Fibroblast of skin of back (primary cell): ENCODE data around the gene CST3.
"Not testable (repeated sequence)": the region's sequence is repeated elsewhere in the genome, so short reads cannot be mapped to it uniquely, and the experiment has no call there.

Experiments used
- DNase-seq: peaks from one replicate; pipeline ENCODE4 v3.0.0-alpha.2; 2013

Gene CST3

GRCh38 chr20:23641936-23642751 is 4.4 kb upstream of the CST3 start:
- DNase-seq, result peak; percentile 42

GRCh38 chr20:23640671-23641667 is 3.2 kb upstream of the CST3 start:
- no peak for DNase-seq

- no peak for DNase-seq
Observed at GRCh38 chr20:23640018-23640601, 2.4 kb upstream of the CST3 start.

- DNase-seq, result no peak
Observed at GRCh38 chr20:23639490-23639958, 1.8 kb upstream of the CST3 start.

DNA sequence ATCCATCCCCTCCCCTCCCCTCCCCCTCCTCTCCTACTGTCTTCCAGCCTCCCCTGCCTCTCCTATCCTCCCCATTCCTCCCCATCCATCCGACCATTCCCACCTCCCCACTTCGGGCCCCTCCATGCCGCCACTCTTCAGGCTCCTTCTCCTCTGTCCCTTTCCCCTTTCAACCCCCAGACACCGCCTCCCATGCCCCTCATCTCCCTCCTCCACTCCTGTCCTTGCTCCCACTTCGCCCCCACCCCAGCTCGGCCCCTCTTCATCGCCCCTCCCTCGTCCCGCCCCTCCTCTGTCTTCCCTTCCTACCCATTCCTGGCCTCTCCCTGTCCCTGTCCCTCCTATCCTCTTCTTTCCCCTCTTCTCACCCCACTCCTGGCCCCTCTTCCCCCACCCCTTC is 554 bp upstream of the CST3 start:
- no peak for DNase-seq

- DNase-seq, result no peak
Observed at GRCh38 chr20:23636908-23637281, 860 bp downstream of the CST3 start.

DNA sequence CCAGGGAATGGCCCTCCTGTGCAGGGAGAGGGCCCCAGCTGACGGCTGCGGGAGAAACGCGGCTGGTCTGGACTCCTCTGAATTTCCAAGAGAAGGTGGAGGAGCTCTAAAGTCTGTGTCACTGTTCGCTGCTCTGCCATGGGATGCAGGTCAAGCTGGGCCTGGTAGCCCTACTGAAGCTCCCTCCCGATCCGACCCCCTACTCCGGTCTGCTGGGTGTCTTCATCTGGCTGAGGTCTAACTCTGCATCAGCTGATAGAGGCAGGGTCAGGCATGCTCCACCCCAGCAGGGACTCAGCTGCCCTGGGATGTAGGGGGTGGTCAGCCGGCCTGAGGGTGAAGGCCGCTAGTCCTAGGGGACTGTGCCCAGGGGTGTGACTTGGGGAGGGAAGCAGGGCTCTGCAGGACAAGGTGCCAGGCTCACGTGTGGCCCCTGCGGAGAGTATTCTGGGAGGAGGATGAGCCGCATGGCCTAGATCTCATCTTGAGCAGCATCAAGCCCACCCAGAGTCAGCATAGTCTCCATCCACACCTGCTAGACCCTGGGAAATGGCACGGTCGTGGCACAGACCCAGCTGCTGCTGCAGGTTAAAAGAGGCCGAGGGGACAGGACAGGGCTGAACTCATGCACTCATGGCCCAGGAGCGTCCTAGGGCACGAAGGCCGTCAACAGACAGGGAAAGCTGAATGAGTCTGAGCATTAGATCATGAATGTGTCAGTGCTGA is 1.4 kb downstream of the CST3 start:
- no peak for DNase-seq

DNA sequence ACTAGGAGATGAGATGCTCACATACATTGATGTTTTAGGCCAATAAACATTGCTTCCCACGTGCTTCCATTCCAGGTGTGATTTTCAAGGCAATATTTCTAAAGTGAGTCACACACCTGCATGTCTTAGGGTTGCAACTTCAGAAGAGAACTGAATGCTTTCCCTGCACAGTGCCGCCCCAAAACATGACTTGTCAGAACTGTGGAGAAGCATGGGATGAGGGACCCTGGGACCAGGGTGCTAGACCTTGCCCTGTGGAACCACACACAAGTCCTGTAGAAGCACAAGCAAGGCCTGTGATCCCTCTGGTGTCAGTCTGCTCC is 2.0 kb downstream of the CST3 start:
- not testable (repeated sequence) for DNase-seq

- no peak for DNase-seq
Observed at GRCh38 chr20:23634985-23635767, 2.6 kb downstream of the CST3 start.

DNA sequence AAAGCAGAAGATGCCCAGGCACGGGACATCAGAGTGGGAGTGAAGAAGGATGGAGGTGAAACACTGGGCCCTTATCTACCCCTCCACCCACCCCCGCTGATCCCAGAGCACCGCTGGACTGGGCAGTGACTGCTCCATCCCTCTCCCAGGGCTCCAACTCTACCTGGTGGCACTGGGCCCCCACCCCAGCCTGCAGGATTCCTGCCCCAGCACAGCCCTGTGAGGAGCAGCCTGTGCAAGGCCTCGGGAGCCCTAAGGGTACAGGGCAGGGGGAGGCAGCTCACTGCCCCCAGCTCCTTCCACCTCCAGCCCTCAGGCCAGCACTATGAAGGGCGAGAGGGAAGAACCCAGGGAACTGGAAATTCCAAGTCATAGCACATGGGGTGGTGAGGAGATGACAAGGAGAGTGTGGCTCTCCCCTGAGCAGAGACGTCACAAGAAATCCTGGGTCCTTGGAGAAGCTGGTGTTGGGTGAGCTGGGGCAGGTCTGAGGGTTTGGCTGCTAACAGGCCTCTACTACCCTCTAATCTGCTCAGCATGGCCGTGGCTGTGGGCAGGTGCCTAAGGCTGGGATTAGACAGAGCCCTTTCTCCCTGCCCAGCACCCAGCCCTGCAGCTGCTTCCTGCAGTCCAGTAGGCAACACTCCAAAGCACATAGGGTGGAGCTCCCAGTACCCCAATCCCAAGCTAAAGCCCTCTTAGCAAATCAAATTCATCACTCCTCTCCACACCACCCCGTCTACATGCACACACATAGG is 3.5 kb downstream of the CST3 start:
- DNase-seq, result no peak

GRCh38 chr20:23632711-23633573 is 4.8 kb downstream of the CST3 start:
- no peak for DNase-seq

- no peak for DNase-seq
Observed at GRCh38 chr20:23631981-23632710, 5.6 kb downstream of the CST3 start.

DNA sequence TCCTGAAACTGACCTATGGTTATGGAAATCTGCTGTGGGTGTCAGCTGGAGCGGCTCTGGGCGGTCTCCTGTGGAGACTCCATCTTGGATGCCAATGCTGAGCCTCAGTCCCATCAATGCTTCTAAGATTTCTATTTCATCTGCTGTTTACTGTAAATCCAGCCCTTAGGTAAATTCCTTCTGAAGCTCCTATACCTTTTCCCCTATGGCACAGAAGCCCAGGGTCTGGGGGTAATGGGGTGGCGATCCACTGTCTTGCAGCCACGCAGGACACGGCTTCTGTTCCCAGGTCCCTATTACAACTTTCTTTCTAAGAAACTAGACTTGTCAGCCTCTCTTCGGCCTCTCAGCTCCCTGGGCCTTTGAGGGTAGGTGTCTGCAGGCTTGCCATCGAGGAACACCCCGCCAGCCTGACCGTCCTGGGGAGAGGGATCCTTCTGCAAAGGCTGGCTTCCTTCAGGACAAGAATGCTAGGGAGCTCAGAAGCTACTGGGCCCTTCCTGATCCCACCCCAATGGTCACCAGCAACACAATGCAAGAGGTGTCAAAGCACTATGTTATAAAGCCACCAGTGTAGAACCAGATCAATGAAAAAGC is 6.4 kb downstream of the CST3 start:
- DNase-seq, result no peak

- DNase-seq, result no peak
Observed at GRCh38 chr20:23630392-23630849, 7.3 kb downstream of the CST3 start.

DNA sequence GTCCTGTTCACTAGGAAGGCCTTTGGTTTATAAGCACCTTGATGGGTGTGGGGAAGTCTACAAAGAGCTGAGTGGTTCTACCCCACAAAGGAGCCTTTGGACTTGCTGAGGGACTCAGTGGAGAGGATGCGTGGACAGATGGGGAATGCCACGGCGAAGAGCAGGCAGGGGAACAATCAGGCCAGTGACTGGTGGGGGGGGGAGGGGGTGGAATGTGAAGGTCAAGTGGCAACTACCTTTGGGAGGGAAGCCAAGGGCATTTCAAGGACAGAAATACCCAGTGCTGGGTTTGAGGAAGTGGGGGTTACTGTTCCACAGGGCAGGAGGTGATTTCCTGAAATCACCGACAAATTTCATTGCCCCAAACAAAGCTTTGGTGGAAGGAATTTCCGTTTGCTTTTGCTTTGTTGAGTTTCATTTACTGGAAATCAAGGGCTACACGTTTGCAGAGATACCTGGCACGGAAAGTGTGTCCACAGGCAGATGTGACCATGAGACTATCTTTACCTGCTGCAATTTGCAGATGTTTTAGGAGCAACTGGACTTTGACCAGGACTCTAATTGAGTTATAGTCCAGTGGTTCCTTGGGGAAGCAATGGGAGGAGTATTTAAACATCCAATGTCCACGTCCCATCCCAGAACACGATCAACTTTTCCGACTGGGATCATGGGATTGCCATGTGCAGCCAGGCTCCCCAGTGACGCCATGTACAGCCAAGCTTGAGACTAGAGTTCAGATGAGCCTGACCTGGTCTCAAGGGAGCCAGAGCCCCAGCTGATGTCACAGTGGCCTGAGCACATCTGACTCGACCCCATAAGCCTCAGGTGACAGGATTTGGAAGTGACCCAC is 8.0 kb downstream of the CST3 start:
- DNase-seq, result no peak

GRCh38 chr20:23629017-23629541 is 8.7 kb downstream of the CST3 start:
- peak; percentile 68 for DNase-seq

- no peak for DNase-seq
Observed at GRCh38 chr20:23628402-23629016, 9.2 kb downstream of the CST3 start.
